ENCODE results near the gene DOCK6.

Gene DOCK6

DNA sequence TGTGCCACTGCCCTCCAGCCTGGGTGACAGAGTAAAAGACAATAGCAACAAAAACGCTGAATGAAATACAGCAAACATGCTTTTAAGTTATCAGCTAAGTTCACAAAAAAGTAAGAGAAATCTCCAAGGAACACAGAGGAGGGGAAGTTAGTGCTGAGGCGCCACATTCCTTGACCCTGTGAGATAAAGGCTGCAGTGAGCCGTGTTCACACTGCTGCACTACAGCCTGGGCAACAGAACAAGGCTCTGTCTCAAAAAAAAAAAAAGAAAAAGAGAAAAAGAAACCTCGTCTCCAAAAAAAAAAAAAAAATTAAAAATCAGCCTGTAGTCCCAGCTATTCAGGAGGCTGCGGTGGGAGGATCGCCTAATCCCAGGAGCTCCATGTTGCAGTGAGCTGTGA, 16.3 kb upstream of the DOCK6 start:
- no peak for DNase-seq (ENCODE audit: low read depth)

DNA sequence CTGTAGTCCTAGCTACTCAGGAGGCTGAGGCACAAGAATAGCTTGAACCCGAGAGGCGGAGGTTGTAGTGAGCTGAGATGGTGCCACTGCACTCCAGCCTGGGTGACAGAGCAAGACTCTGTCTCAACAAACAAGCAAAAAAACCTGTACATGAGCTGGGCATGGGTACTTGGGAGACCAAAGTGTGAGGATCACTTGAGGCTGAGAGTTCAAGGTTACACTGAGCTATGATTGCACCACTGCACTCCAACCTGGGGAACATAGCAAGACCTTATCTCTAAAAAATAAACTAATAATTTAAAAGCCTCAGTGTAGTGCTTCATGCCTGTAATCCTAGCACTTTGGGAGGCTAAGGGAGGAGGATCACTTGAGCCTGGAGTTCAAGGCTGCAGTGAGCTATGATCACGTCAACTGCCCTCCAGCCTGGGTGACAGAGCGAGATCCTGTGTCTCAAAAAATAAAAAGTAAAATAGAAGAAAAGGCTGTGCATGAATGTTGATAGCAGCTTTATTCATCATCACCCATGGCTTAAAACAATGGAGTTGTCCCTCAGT, 12.3 kb upstream of the DOCK6 start:
- DNase-seq (ENCODE audit: low read depth): no peak

DNA sequence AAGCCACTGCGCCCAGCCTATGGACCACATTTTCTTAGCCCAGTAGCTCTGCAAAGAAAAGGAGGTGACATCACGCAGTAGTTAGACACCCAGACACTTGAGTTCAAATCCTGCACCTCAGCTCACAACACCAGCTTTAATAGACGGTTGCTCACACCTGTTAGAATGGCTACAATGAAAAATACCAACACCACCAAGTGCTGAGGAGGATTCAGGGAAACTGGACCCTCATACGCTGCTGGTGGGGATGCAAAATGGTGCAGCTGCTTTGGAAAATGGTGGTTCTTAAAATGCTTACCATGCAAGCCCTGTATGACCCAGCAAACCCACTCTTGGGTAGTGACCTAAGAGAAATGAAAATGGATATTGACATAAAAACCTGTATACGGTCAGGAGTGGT, 11.7 kb upstream of the DOCK6 start:
- DNase-seq (ENCODE audit: low read depth): no peak

DNA sequence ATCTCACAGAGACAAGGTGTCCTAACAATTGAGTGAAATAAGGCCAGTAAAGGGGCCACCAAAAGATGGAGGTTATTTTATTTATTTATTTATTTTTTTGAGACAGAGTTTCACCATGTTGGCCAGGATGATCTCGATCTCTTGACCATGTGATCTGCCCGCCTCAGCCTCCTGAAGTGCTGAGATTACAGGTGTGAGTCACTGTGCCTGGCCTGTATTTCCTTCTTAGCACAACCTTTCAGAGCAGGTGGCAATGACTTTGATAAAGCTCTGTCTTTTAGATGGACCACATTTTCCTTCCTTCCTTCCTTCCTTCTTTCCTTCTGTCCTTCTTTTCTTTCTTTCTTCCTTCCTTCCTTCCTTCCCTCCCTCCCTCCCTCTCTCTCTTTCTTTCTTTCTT, 11.0 kb upstream of the DOCK6 start:
- no peak for DNase-seq (ENCODE audit: low read depth)

DNA sequence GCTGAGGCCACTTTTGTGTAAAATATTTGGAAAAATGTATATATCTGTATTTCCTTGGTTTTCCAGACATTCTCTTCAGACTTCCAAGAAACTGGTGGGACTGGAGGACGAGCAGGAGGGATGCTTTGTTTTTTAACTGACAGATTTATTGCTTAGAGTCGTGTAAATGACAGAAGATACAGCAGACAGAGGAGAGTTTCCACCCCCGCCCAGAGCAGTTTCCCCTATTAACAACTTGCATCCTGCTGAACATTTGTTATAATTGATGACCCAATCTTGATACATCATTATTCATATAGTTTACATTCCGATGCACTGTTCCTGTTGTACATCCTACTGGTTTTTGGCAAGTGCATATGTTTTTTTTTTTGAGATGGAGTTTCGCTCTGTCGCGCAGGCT, 7.1 kb upstream of the DOCK6 start:
- DNase-seq (ENCODE audit: low read depth): peak; percentile 47

DNA sequence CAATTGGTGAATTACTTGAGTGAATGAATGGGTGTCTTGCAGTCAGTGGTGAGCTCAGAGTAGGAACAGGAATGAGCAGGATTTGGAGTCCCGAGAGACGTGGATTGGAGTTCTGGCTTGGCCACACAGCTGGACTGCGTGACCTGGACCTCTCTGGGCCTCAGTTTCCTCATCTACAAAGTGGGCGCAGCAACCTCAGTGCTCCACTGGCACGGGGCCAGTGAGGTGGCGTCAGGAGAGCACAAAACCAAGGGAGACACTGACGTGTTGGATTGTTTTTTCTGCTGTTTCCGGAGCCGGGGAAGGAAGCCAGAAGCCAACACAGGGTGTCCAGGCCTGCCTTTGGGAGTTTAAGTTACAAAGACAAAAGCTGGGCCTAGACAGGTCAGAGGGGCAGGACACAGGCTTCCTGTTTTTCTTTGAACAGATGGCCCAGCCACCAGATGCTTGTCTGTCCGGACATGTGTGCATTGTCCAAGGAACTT, 6.5 kb upstream of the DOCK6 start:
- DNase-seq (ENCODE audit: low read depth): peak; percentile 66

DNA sequence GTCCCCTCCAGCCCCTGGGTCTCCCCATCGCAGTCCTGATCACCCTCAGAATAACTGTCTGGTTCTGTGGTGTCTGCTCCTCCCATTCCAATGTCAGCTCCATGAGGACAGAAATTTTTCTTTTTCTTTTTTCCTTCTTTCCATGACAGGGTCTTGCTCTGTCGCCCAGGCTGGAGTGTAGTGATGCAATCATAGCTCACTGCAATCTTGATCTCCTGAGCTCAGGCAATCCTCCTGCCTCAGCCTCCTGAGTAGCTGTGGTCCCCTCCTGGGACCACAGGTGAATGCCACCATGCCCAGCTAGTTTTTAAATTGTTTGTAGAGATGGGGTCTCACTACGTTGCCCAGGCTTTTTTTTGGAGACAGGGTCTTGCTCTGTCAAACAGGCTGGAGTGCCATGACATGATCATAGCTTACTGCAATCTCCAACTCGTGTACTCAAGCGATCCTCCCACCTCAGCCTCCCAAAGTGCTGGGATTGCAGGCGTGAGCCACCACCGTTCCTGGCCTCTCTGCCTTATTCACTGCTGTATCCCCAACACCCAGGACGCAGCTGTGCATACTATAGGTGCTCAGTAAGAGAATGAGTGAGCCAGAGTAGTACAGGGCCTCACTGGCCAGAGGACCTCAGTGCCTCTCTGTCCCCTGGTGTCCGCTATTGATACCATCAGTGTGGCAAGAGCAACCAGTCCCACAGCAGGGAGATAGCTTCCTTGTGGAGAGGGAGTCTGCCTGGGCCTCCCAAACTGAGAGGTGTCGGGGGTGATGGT, 5.2 kb upstream of the DOCK6 start:
- no peak for DNase-seq (ENCODE audit: low read depth)

DNA sequence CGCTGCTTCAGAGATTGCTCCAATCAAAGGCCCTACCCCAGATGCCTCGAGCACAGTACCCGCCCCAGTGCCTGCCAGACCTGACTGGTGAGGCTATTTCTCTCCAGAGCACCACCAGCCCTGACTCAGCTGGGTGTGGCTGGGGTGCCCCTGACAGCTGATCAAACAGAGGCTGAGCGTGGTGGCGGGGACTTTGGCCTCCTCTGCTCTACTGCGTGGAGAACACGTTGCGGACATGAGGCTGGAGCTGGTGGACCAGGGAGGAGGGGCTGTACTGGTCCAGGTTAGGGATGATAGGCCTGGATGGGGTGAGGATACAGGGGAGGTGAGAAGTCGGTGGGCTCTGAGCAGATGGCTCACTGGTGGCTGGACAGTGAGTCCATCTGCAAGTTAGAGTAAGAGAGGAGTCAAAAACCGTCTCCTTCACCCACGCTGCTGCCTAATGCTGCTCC, 3.5 kb upstream of the DOCK6 start:
- no peak for DNase-seq (ENCODE audit: low read depth)

DNA sequence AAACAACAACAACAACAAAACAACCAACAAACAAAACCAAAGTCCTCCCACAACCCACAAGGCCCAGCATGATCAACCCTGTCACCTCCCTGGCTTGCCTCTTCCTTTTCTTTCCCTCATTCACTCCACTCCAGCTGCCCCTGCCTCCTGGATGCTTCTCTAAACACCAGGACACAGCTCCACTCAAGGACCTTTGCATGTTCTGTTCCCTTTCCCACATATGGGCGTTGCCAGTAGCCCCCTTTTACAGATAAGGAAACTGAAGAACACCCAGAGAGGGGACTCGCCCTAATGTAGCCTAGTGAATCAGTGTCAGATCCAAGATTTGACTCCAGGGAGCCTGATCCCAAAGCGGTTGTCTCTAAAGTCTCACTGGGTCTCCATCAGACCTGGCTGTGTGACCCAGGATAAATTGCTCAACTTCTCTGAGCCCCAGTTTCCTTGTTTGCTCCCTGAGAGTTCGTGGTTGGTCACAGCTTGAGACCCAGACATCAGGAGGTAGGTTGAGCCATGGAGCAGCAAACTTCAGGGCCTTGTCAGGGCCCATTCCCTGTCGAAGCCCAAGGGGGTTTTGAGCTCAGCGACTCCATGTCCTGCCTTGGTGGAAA, 3.0 kb upstream of the DOCK6 start:
- no peak for DNase-seq (ENCODE audit: low read depth)

DNA sequence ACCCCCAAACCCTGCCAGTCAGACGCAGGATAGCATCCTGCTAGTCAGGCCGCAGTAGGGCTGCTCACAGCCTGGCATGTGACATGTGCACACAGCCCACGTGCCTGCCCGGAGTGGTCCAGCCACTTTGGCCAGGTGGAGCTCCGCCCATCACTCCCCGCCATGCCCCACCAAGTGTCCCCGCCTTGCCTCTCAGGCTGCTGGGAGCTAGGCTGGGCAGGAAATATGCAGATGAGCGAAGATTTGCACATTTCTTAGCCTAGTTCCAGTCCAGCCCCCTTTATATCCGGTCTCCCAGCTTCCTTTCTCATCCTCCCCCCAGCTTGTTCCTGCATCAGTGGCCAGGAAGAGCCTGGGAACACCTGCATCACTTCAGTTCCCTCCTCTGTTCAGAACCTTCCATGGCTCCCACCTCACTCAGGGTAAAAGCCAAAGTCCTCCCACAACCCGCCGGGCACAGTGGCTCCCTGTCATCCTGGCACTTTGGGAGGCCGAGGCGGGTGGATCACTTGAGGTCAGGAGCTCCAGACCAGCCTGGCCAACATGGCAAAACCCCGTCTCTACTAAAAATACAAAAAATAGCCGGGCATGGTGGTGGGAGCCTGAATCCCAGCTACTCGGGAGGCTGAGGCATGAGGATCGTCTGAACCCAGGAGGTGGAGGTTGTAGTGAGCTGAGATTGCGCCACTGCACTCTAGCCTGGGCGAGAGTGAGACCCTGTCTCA, 2.3 kb upstream of the DOCK6 start:
- no peak for DNase-seq (ENCODE audit: low read depth)

DNA sequence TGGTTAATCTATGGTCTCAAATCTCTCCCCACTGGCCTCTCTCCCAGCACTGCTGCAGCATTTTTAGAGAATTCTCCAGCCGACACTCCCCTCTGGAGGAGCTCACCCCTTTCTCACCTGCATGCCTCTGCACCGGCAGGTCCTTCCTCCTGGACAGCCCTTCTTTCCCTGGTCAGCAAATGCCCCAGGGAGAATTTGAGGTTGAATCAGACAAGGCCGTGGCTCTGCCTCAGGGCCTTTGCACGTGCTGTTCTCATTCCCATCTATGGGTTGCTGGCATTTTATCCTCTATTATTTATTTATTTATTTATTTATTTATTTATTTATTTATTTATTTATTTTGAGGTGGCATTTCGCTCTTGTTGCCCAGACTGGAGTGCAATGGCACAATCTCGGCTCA, 1.4 kb upstream of the DOCK6 start:
- no peak for DNase-seq (ENCODE audit: low read depth)

DNA sequence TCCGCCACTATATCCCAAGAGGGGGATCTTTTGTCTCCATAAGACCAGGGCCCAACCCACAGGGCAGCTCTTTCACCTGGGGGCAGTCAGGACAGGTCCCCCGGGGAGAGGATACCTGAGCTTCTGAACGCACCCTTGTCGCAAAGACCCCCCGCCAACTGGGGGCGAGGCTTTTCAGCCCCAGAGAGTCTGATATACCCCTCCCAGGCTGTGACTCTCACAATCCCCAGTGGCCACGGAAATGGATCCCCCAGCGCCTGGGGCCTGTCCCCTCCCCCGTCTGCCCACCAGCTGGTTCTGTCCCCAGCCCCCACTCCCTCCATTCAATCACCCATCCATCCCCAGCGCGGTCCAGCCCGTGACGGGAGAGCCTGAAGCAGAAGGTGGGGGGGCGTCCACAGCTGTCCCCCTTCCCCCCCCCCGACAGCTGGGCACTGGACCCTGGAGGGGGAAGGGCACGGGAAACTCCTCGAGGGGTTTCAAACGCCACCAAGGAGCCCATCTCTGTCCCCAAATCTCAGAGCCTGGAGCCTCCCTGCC, 823 bp downstream of the DOCK6 start:
- DNase-seq (ENCODE audit: low read depth): no peak

DNA sequence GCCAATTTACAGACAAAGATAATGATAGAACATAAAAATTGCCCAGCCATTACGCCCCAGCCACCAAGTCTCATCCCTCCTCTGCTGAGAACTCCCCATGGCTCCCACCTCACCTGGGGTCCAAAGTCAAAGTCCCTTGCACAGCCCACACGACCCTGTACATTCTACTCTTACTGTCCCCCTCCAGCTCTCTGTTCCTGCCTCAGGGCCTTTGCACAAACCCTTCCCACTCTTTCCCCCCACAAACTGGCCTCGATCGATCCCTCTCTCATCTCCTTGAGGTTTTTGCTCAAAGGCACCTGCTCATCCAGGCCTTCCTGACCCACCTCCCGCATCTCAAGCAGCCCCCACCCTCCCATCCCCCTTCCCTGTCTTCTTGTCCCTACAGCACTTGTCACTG, 1.3 kb downstream of the DOCK6 start:
- DNase-seq (ENCODE audit: low read depth): no peak

DNA sequence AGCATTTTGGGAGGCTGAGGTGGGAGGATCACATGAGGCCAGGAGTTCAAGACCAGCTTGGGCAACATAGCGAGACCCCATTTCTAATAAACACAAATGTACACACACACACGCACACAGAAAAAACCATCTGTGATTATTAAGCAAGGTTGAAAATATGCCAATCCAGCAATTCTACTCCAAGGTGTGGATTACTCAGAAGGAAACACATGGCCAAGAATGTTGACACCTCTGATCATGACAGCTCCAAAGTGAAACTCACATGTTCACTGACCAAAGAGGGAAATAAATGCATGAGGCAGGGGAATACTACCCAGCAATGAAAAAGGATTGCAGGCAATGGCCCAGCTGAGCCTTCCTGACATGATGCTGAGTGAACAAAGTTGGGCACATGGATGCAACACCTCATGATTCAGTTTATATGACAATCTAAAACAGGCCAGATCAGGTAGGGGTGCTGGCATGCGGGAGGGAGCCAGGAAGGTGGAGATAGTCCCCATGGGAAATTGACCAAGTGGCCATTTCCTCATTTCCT, 4.4 kb downstream of the DOCK6 start:
- no peak for DNase-seq (ENCODE audit: low read depth)

DNA sequence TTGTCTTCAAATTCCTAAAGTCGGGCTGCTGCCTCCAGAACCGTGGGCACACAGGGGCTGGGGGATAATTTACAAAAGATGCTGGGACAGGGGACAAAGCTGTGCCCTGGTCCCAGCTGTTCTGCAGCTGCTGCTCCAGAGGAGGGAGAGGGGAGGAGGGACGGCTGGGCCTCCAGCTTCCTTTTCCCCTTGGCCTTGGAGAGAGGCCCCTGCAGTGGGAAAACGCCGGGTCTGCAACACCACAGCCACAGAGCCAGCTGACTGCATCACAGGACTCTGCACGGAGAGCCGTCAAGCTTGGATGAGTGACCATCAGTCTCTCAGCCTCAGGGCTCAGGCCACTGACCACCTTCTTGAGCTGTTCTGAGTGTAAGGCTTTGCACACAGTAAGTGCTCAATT, 6.1 kb downstream of the DOCK6 start:
- no peak for DNase-seq (ENCODE audit: low read depth)

DNA sequence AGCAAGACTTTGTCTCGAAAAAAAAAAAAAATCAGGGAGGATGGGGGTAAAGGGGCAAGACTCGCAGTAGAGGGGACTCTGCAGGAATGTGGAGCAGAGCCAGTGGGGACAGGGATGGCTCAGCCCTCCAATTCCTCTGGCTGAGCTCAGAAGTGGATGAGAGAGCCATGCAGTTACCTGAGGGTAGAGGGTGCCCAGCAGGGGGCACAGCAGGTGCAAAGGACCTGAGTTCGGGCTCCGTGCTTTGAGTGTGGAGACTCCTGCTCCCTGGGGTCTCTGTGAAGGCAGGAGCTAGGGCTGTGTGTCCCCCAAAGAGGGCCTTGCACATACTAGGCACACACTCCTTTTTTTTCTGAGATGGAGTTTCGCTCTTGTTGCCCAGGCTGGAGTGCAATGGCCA, 7.7 kb downstream of the DOCK6 start:
- DNase-seq (ENCODE audit: low read depth): no peak

DNA sequence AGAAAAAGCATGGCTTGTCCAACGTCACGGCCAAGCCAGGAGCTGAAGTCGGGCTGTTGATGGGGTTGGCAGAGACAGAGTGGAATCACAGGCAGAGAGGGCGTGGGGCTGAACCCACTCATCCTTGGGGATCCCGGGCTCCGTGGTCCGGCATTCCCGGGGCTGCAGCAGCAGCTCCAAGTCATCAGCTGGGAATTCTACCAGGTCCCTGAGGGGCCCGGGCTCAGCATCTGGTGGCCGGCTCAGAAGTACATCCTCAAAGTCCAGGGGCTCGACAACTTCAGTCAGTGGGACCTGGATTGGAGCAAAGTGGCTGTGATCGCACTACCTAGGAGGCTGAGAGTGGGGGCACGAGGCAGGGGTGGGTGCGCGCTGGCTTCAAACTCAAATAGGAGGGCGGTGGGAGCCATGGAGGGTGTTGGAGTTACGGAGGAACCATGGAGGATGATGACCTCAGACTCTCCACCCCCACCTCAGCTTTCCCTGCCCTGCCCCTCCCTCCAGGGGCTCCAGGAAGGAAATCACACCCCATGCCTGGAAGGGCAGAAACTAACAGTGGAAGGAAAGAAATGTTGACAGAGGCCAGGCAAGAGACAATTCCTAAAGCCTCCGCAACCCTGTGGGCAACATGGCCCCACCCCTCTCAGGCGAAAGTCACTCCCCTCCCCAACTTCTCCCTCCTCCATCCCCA, 9.5 kb downstream of the DOCK6 start:
- DNase-seq (ENCODE audit: low read depth): no peak

DNA sequence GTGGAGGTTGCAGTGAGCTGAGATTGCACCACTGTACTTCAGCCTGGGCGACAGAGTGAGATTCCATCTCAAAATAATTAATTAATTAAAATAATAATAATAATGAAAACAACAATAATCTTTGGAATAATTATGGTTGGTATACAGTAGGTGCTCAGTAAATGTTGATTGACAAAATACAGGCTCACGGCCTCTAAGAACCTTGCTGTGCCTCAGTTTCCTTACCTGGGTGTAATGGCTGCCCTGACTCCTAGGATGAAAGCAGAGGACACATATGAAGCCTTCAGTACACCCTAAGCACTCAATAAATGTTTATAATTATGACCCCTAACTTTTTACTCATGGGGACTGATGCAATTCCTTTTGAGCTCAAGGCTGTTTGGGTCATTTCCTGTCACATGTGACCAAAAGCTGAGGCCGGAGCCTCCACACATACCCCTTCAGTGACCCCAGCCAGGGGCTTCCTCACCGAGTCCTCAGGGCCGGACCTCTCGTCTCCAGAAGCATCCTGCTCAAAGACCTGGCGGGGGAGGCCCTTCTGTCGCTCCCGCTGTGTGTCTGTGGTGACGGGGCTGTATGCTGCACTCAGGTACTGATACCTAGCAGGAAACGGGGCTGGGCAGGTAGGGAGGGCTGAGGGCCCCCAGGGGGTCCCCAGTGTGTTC, 10.5 kb downstream of the DOCK6 start:
- DNase-seq (ENCODE audit: low read depth): no peak

DNA sequence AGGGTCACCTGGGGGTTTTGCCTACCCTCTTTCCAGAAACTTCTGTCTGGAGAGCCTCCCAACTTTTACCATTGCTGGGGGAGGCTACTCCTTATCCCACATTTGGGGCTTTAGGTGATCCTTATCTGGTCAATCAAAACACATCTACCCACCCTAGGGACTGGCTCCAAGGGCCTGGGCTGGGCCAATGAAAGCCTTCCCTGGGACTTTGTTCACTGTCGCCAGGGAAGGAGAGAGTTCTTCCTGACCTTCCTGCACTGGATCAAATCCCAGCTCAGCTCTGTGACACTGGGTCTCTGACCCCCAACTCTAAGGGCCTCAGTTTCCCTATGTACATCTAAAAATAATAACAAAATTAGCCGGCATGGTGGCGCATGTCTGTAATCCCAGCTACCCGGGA, 11.1 kb downstream of the DOCK6 start:
- DNase-seq (ENCODE audit: low read depth): no peak

DNA sequence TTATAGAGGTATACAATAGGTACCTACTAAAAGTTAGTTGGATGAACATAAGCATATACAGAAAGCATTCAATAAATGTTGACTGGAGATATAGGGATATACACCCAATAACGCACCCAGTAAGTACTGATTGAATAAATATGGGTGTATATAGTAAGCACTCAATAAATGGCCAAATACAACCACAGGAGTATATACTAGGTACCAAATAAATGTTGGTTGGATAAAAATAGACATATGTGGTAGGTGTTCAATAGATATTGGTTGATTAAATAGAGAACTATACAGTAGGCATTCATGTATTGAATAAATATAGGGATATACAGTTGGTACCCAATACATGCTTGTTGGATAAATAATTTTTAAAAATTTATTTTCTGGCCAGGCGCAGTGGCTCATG, 13.5 kb downstream of the DOCK6 start:
- no peak for DNase-seq (ENCODE audit: low read depth)

DNA sequence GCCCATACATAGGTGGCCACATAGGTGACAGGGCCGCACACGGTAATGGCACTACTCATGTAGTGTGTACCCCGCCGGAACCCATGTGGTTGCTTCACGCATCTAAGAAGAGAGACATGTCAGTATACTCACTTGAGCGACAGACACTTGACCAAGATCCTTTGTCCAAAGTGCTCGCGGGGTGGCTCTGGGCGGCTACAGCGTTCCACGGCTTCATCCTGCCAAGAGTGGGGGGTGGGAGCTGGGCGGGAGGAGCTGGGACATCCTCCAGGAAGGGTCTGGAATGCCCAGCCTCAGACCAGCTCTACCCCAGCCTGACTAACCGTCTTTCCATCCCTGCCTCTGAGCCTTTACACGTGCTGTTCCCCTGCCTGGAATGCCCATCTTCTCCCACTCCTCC, 14.4 kb downstream of the DOCK6 start:
- no peak for DNase-seq (ENCODE audit: low read depth)
